Lung (tissue), 12 donors: ENCODE measurements around the gene WDHD1. TPM values are rescaled to one million over a fixed set of nuclear protein-coding genes. Genes with fewer than 3 reads are reported as not detected.
"Not testable (repeated sequence)": the region's sequence is repeated elsewhere in the genome, so short reads cannot be mapped to it uniquely, and the experiment has no call there.

Experiments
- ATAC-seq: fragments of 200-7000 bp; cut with Tn5 transposase; one replicate; pipeline ENCODE4 v1.9.1; 2020; ENCODE audit warnings: moderate number of reproducible peaks; ENCODE audit not compliant: insufficient read depth, low FRiP score
- DNase-seq, 3 donors: peaks; one replicate each; pipeline ENCODE4 v3.0.0-alpha.2; 2013 to 2017
- H3K27ac ChIP-seq, 2 donors: one replicate each; pipeline ENCODE4 v1.5.1; 2013; ENCODE audit warnings: mild to moderate bottlenecking in 2 of 2, moderate library complexity in 2 of 2, control low read depth in 1 of 2, inconsistent platforms in 1 of 2, low read depth in 1 of 2, low read length in 1 of 2
- H3K27me3 ChIP-seq, 3 donors: one replicate each; pipeline ENCODE4 v1.5.1; 2013; ENCODE audit warnings: low read length in 2 of 3; ENCODE audit not compliant: control insufficient read depth in 3 of 3, insufficient read depth in 3 of 3
- H3K36me3 ChIP-seq, 4 donors: one replicate each; pipeline ENCODE4 v1.5.1; 2013; ENCODE audit warnings: low read length in 4 of 4, mild to moderate bottlenecking in 1 of 4, moderate library complexity in 1 of 4; ENCODE audit not compliant: control insufficient read depth in 4 of 4, insufficient read depth in 4 of 4
- H3K4me1 ChIP-seq, 5 donors: one replicate each; pipeline ENCODE4 v1.5.1; 2013; ENCODE audit warnings: low read length in 5 of 5, mild to moderate bottlenecking in 2 of 5, moderate library complexity in 1 of 5; ENCODE audit not compliant: control insufficient read depth in 5 of 5, insufficient read depth in 5 of 5
- H3K4me3 ChIP-seq: one replicate; pipeline ENCODE4 v1.5.1; 2013; ENCODE audit warnings: mild to moderate bottlenecking, control low read depth, moderate library complexity
- H3K9ac ChIP-seq, 2 donors: one replicate each; pipeline ENCODE4 v1.5.1; 2013; ENCODE audit warnings: low read length in 2 of 2, control low read depth in 1 of 2; ENCODE audit not compliant: insufficient read depth in 1 of 2
- H3K9me3 ChIP-seq, 4 donors: one replicate each; pipeline ENCODE4 v1.5.1; 2013; ENCODE audit warnings: low read length in 3 of 4, mild to moderate bottlenecking in 1 of 4, moderate library complexity in 1 of 4; ENCODE audit not compliant: control insufficient read depth in 4 of 4, insufficient read depth in 3 of 4
- WGBS, 2 donors: extraction: QIAGEN DNeasy Blood & Tissue Kit; methylation state at CpG; one replicate each; pipeline ENCODE4 v1.1.7; 2013; 5-methylcytosine and 5-hydroxymethylcytosine counted together
- polyA plus RNA-seq, 2 donors: library from polyadenylated mRNA; stranded (reverse); fragments of 200-250 nt; gene quantifications; one replicate each; pipeline ENCODE4 v1.2.1, GENCODE V29; 2013
- total RNA-seq, 2 donors: library from RNA; depleted of rRNA in 1 of 2; stranded (reverse); fragments of >200 nt in 1 of 2; gene quantifications; one replicate each; pipeline ENCODE4 v1.2.1, GENCODE V29; 2014 to 2021
- TF ChIP-seq, protein P1 (sequence below): IDR thresholded peaks from 2 replicates; pipeline ENCODE4 v1.5.1; 2012; ENCODE audit warnings: mild to moderate bottlenecking; ENCODE audit errors: control extremely low read depth, extremely low read depth
- donor health status: control.
- donor health status: control.
- donor health status: Bipolar disorder and iron deficiency.
- donor health status: healthy.
- donor health status: DM: yes; HTN: yes; CAD: no.

WDHD1 gene
- total and polyA plus RNA-seq, 4 donors = 1.9 to 7.1 (median 4.1) TPM

DNA sequence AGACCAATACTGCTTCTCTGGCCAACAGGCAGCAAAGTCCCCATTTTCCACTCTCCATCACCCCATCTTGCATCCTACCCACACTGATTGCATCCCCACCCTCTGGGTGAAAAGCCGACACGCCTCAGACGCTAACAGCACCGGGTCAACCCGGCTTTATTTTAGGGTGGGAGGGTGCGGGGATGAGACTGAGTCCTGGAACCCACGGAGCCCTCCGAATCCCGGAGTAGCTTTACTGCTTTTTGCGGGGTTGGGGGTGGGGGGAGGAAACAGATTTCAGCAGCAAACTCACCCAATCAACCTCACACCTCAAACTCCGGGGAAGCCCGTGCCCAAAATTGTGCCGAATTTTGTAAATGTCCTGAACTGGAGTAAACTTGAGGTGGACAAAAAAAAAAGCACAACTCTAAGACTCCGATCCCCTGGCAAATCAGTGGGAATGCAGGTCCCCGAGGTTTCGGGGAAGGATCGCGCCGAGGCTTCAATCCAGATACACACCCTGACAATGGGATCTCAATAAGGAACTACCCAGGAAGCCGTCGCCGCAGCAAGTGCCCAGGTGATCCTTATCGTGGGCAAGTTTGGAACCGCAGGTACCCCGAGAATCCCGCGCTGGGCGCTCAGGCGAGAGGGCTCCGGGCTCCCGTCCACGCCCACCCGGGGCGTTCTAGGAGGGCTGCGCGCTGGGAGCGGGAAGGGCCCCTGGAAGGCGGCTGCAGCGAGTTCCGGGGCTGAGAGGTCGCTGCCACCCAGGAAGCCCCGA lies 125.3 kb downstream of the WDHD1 start:
- Histone ChIP-seq H3K36me3 (no peaks in the 10 kb centered on the region), H3K9me3 (no peaks in the 10 kb centered on the region), H3K9ac (peak overlapping the region; percentile 61 to 62), H3K4me1 (peaks cover 0 to 23% (median 2%) of the 10 kb centered on the region in 5 donors), H3K27ac (peak overlapping the region; percentile 40 to 89), H3K4me3 (peak overlapping the region; percentile 90), H3K27me3 (peaks cover 0 to 5% (median 0%) of the 10 kb centered on the region in 3 donors)
- ATAC-seq = no peak
- peak in 1 of 3 donors; percentile 26 for DNase-seq
- 1% methylated on average over 38 to 42 of the region's 42 CpGs for WGBS, 2 donors
- TF ChIP-seq, protein P1, sequence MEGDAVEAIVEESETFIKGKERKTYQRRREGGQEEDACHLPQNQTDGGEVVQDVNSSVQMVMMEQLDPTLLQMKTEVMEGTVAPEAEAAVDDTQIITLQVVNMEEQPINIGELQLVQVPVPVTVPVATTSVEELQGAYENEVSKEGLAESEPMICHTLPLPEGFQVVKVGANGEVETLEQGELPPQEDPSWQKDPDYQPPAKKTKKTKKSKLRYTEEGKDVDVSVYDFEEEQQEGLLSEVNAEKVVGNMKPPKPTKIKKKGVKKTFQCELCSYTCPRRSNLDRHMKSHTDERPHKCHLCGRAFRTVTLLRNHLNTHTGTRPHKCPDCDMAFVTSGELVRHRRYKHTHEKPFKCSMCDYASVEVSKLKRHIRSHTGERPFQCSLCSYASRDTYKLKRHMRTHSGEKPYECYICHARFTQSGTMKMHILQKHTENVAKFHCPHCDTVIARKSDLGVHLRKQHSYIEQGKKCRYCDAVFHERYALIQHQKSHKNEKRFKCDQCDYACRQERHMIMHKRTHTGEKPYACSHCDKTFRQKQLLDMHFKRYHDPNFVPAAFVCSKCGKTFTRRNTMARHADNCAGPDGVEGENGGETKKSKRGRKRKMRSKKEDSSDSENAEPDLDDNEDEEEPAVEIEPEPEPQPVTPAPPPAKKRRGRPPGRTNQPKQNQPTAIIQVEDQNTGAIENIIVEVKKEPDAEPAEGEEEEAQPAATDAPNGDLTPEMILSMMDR = no peak

DNA sequence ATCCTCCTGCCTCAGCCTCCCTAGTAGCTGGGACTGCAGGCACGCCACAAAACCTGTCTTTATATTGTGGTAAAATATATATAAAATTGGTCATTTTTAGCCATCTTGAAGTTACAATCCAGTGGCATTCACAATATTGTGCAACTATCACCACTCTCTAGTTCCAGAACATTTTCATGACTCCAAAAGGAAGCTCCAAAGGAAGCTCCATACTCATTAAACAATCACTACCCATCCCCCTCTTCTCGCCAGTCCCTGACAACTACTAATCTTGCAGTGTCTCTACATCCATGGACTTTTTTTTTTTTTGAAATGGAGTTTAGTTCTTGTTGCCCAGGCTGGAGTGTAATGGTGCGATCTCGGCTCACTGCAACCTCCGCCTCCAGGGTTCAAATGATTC lies 127.3 kb downstream of the WDHD1 start:
- H3K9me3 ChIP-seq = no peaks in the 10 kb centered on the region
- H3K4me1 ChIP-seq = peaks cover 0 to 23% (median 5%) of the 10 kb centered on the region in 5 donors
- ATAC-seq = no peak
- no peaks in the 10 kb centered on the region for H3K36me3 ChIP-seq
- H3K27ac ChIP-seq = no peak overlapping the region
- H3K27me3 ChIP-seq = peaks cover 0 to 5% (median 0%) of the 10 kb centered on the region in 3 donors
- TF ChIP-seq, protein P1 = no peak
- no peak overlapping the region for H3K4me3 ChIP-seq
- WGBS, 2 donors = 95 to 96% methylated on average over 5 of the region's 5 CpGs
- no peak overlapping the region for H3K9ac ChIP-seq
- DNase-seq = no peak

DNA sequence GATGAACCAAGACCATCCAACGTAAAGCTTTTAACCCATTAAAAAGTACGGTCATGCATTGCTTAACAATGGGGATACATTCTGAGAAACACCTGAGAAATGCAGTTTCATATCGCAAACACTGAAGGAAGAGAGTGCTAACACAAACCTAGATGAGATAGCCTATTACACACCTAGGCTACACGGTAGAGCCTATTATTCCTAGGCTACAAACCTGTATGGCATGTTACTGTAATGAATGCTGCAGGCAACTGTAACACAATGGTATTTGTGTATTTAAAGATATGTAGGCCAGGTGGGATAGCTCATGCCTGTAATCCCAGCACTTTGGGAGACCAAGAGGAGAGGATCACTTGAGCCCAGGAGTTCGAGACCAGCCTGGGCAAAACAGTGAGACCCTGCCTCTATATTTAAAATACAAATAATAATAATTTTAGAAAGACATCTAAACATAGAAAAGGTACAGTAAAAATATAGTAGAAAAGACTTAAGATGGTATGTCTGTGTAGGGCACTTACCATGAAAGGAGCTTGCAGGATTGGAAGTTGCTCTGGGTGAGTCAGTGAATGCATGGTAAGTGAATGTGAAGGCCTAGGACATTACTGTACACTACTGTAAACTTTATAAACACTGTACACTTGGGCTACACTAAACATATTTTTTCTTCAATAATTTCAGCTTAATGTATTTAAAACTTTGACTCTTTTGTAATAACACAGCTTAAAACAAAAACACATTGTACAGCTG lies 128.9 kb downstream of the WDHD1 start:
- ATAC-seq, H3K27ac ChIP-seq, DNase-seq, H3K4me3 ChIP-seq, H3K9ac ChIP-seq, H3K27me3 ChIP-seq, H3K36me3 ChIP-seq, H3K9me3 ChIP-seq: not testable (repeated sequence)
- H3K4me1 ChIP-seq = peaks cover 0 to 21% (median 5%) of the 10 kb centered on the region in 5 donors
- WGBS, 2 donors = 92 to 96% methylated on average over 4 to 5 of the region's 5 CpGs

DNA sequence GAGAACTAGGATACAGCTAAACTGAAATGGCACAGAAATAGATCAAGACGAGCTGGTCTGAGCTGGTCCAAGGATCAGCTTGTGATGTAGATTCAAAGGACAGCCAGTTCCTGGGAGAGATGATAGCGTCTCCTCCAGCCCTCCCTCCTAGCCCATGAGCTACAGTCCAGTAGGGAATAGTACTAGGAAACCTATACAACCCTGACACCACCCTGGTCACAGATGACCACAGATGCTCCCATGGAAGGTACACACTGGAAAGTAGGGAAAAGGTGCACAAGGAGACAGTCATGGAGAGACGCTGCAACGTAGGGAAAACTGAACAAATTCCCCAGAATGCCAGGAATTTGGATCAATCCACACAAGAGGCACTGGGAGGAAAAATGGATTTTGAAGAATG lies 131.2 kb downstream of the WDHD1 start:
- Histone ChIP-seq H3K9ac (no peak overlapping the region), H3K4me1 (peaks cover 0 to 5% (median 0%) of the 10 kb centered on the region in 5 donors), H3K27me3 (peaks cover 0 to 2% (median 0%) of the 10 kb centered on the region in 3 donors), H3K9me3 (no peaks in the 10 kb centered on the region), H3K4me3 (no peak overlapping the region), H3K27ac (no peak overlapping the region), H3K36me3 (no peaks in the 10 kb centered on the region)
- TF ChIP-seq, protein P1 = no peak
- ATAC-seq = no peak
- WGBS, 2 donors = 92 to 95% methylated on average over 4 of the region's 4 CpGs
- no peak for DNase-seq
